Superior temporal gyrus (tissue), 1 donor: ENCODE measurements around the gene PRR16.

Experiments
- DNase-seq: peaks from one replicate; pipeline ENCODE4 v3.0.0-alpha.2; 2016; ENCODE audit errors: extremely low spot score

The PRR16 gene

DNA sequence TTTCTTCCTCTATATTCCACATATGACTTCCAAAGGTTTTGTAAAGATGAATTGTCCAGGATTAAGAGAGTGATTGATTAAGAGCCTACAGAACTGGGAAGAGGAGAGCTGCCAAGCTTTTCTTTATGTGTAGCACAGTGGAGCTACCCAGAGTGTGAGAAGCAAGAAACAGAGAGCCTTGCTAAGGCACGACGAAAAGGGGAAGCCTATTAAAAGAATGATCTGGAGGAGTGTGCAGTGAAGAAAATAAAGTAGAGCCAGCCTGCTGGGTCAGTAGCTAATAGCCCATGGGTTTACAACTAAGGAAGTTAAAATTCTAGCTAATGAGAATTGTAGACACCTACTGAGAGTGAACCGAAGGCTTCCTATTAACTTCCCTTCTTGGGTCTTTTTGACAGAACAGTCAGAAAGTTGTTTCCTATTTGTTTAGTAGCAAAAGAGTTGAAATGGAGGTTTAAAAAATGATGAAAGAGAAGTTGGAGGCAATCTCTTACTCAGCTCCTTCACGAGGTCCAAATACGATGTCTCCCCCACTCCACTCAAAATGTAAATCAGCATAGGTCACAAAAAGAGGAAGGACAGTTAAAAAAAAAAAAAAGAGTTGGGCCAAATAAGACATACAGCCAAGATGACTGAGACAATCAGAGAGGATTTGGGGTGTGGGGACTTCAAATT, 957 bp upstream of the PRR16 start:
- DNase-seq, result no peak

GRCh38 chr5:120464627-120465435, 731 bp downstream of the PRR16 start:
- no peak for DNase-seq

DNA sequence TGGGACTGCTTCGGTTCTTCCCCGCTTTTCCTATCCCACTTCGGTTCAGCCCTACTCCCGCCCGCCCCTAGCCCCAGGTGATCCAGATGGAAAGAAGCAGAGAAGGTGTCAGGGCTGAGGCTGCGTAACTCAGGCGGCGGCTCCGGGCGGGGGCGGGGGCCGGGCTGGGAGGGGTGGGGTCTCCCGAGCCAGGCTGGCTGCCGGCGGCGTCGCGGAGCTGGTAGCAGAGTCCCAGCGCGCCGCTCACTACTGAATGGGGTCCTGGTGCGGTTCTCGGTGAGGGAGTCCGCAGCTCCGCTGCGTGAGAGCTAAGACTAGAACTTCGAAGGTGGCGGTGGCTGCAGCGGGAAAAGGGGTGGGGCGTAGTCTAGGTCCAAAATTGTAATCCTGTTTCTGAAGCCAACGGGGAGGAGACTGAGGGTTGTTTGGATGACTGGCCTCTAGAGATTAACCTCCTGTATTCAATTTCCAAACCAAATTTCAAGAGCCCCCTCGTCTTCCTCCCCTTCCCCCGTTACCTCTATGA, 1.4 kb downstream of the PRR16 start:
- DNase-seq, result no peak

- peak; percentile 53 for DNase-seq
Observed at GRCh38 chr5:120466341-120467006, 2.4 kb downstream of the PRR16 start.

GRCh38 chr5:120471971-120472370, 7.9 kb downstream of the PRR16 start:
- DNase-seq, result no peak

- DNase-seq, result no peak
Observed at GRCh38 chr5:120472911-120473310, 8.8 kb downstream of the PRR16 start.

DNA sequence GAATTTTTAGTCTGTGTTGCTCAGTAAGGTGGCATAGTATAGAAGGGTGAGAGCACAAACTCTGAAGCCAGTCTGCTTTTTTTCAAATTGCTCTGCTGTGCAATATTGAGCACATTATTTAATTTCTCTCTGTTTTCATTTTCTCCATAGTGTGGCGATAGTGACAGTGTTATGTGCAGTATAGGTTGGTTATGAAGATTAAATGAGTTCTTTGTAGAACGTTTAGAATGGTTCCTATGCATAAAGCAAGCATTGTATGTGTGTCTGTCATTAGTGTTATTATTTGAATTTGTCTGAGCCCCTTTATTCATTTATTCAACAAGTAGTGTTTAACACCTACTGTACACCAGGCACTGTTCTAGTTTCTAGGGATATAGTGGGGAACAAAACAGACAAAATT, 9.2 kb downstream of the PRR16 start:
- no peak for DNase-seq

GRCh38 chr5:120476063-120476462, 12.0 kb downstream of the PRR16 start:
- DNase-seq, result no peak

DNA sequence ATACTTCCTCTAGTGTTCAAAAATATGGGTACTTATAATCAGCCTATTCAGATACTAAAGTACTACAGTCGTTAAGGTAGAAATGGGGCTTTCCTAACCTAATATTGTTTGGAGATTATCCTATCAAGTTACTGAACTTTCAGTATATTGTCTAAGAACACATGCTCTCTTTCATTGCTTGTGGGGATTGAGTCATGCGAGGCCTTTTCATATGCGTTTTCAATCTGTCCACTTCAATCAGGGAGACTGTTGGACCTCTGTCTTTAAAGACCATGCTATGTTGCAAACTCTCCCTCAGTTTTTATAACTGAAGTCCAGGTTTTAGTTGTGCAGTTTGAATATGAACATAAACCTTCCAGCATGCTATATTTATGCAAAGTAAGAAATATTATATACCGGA, 15.0 kb downstream of the PRR16 start:
- no peak for DNase-seq

DNA sequence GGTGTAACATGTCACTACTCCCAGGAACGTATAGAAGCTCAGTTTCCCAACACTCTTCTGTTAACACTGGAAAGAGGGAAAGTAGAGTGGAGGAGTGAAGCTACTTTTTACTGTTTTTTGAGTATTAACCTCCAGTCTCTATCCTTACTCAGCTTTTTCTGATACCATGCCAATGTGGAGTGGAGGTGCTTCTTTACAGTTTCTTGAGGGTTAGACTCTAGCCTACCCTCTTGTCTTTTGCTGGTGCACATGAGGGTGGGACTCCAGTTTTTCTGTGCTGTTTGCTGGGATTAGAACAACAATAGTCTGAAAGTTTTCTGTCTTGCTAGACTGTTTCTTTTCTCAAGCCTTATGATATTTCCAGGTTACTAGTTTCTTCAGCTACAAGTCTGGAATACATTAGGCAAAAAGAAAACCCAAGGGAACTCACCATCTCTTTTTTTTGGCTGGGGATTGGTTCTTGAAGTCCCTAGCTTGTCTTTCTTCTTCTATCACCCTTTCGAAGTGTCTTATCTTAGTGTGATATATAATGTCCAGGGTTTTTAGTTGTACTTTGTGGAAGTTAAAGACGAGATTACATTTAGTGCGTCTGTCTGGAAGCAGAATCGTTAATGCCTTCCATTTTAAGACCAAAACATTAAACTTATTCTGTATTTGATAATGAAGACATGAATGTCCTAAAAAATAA, 35.9 kb downstream of the PRR16 start:
- no peak for DNase-seq

GRCh38 chr5:120502531-120502930, 38.4 kb downstream of the PRR16 start:
- DNase-seq, result no peak

GRCh38 chr5:120503341-120503740, 39.2 kb downstream of the PRR16 start:
- no peak for DNase-seq

- no peak for DNase-seq
Observed at GRCh38 chr5:120504057-120504456, 40.0 kb downstream of the PRR16 start.

DNA sequence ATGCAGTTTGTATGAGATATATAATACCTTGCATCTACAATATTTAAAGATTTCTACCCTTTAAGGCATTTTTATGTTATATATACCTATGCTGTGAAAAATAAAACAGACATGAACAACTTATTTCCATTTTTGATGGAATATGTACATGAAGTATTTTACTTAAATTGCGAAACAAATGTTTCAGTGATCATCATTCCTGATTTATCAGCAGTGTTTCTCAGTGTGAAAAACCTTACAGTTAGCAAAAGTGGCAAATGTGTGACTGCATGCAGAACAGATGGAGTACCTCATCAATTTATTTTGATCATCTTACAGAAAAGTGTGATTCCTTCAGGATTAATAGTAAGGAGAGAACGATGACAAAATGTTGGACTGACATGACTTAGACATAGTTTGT, 43.1 kb downstream of the PRR16 start:
- DNase-seq, result no peak

DNA sequence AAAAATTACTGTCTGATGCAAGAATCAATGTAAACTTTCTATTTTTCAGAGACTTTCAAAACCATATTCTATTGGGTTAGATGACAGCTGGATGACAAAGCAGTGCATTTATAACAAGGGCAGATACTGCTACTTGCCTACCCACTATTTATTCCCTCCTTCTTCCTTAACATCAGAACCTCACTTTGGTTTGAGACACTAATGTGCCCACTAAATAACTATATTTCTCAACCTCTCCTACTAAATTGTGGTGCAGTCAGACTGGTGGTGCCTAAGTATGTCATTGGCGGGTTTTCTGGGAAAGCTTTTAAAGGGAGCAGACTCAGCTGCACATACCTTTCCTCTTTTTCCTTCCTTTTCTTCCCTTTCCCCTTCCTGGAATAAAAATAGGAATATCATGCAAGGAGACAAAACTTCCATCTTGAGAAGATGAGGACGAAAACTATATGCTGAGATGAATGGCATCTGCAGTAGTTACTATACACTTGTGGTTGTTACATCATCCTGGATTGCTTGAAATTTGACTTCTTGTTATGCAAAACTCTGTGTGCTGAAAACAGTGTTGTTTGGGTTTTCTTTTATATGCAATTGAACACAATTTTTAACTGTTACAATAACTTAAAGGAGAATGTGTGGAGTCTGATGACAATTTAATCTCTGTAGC, 43.8 kb downstream of the PRR16 start:
- no peak for DNase-seq

- DNase-seq, result no peak
Observed at GRCh38 chr5:120509053-120509452, 45.0 kb downstream of the PRR16 start.

DNA sequence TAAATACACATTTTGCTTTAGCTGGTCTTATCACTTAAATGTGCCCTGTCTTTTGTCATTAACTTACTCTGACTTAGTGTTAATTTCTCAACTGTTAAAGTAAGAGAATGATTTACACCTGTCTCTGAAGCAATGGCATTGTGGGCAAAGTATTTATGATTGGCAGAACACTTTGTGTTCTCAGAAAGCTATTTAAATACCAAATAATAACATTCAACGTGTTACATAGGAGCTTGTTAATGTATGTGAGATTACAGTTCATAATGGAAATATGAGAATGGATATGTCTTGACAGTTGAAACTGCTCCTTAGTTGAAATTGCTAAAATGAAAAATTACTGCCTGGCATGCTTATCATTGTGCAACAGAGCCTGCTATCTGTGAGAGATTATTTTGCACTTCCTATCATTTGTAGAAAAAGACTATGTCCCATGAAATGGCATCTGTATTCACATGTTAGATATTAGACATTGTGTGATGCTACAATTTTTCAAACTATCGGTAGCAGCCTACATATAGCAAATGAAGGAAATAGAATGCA, 46.1 kb downstream of the PRR16 start:
- no peak for DNase-seq

GRCh38 chr5:120510994-120511686, 47.0 kb downstream of the PRR16 start:
- DNase-seq, result no peak

GRCh38 chr5:120512068-120512467, 48.0 kb downstream of the PRR16 start:
- no peak for DNase-seq

- DNase-seq, result no peak
Observed at GRCh38 chr5:120512791-120513650, 48.9 kb downstream of the PRR16 start.
